ENCODE data around the gene TDRD9. TPM values are rescaled to one million over a fixed set of nuclear protein-coding genes. Genes with fewer than 3 reads are reported as not detected.

Gene TDRD9
- total RNA-seq, 1 donor from 2014 or later: 4.8 TPM

DNA sequence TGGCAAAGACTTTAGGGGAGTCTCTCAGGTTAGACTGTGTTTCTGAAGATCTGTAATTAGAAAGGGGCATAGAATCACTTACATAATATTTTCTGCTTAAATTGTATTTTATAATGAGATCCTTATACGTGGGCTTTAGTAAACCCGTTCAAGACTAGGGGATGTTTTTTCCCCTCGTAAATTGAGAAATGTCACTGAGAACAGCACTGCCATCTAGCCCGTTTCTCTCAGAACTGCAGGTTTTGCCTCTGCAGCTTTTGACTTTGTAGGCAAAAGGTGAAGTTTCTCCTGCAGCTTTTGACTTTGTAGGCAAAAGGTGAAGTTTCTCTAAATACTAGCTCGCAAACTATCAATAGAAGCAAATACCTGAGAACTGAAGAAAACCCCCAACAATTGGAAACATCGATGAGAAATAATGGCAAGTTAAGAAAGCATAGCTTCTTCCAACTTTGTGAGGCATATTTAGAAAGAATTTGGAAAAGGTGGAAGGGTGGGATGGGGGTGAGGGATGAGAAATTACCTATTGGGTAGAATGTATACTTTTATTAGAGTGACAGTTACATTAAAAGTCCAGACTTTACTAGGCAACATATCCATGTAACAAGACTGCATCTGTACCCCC lies 147.4 kb downstream of the TDRD9 start:
- peak; percentile 61 for TF ChIP-seq CTCF (IDR thresholded peaks at IDR 0.05; ENCODE audit: borderline replicate concordance)
- no peaks in the 10 kb centered on the region for H3K4me1 ChIP-seq
- H3K36me3 ChIP-seq: no peaks in the 10 kb centered on the region
- intact Hi-C loops (cut with micrococcal nuclease): no loop called here
- peaks cover 11% of the 10 kb centered on the region for H3K9me3 ChIP-seq (replicated peaks)
- peaks cover 35% of the 10 kb centered on the region for H3K27me3 ChIP-seq (ENCODE audit: low read depth)
- DNase-seq: no peak
- H3K4me3 ChIP-seq: no peak overlapping the region
- no peak overlapping the region for H3K27ac ChIP-seq (replicated peaks)

- Histone ChIP-seq H3K4me1 (no peaks in the 10 kb centered on the region), H3K36me3 (no peaks in the 10 kb centered on the region), H3K27me3 (ENCODE audit: low read depth) (peaks cover 33% of the 10 kb centered on the region), H3K9me3 (replicated peaks) (peaks cover 11% of the 10 kb centered on the region), H3K4me3 (no peak overlapping the region), H3K27ac (replicated peaks) (no peak overlapping the region)
- TF ChIP-seq CTCF (IDR thresholded peaks at IDR 0.05; ENCODE audit: borderline replicate concordance): no peak
- DNase-seq: no peak
- intact Hi-C loops (cut with micrococcal nuclease): no loop called here
These were observed 148.5 kb downstream of the TDRD9 start for GRCh38 chr14:104076743-104077142.

DNA sequence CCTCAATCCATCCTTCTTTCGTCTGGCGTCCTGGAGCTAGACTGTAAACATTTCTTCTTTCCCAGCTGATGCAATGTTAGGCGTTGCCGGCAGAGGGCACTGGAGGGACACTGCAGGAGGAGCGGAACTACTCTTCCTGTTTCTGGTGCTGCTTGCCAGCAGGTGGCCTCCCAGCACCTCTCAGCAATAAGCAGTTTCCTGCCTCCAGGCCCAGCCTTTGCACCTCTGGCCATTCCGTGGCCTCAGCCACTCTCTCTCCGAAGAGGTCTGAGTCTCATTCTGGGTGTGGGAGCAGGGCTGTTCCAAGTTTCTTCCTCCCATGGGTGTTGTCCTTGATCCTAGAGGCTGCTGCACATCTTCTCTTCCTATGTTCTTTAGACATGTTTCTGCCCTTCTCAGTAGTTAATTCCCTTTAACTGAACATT lies 149.8 kb downstream of the TDRD9 start:
- H3K9me3 ChIP-seq (replicated peaks): peaks cover 10% of the 10 kb centered on the region
- DNase-seq: peak; percentile 83
- H3K4me3 ChIP-seq: no peak overlapping the region
- peak; percentile 100 for TF ChIP-seq CTCF (IDR thresholded peaks at IDR 0.05; ENCODE audit: borderline replicate concordance)
- no peaks in the 10 kb centered on the region for H3K36me3 ChIP-seq
- H3K27ac ChIP-seq (replicated peaks): no peak overlapping the region
- intact Hi-C loops (cut with micrococcal nuclease): no loop called here
- peaks cover 31% of the 10 kb centered on the region for H3K27me3 ChIP-seq (ENCODE audit: low read depth)
- peaks cover 9% of the 10 kb centered on the region for H3K4me1 ChIP-seq

DNA sequence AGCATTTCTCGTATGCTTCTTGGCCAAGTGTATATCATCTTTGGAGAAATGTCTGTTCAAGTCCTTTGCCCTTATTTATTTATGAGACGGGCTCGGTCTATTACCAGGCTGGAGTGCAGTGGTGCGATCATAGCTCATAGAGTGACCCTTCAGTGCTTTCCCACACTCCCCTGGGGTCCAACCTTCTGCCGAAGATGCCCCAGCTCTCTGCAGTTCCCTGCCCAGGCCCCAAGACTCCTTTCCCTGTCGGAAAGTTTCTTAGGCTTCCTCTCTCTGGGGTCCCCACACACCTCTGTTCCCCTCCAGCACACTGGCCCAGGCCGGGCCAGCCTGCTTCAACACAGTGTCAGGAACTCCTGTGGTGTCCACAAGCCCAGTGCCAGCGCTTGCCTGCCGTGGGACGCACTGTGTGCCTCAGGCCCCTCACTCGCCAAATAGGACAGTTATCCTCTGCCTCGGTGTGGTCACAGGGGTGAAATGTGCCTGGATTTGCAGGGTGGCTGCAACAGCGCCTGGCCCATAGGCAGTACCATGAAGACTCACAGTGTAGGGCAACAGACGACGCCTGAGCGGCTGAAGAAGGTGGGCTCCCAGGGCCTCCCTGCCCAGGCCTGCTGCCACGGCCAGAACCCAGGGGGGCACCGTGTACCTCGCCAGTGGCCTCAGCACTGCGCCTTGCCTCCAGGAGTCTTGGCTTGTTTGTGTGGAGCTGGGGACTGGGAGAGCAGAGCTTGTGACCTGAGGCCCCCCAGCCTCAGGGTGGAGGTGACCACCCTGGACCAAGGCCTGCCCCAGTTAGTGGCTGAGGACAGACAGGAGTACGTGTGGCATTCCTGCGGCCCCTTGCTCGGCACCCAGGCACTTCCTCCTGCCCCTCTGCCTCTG lies 152.4 kb downstream of the TDRD9 start:
- H3K9me3 ChIP-seq (replicated peaks): no peaks in the 10 kb centered on the region
- H3K36me3 ChIP-seq: no peaks in the 10 kb centered on the region
- H3K27ac ChIP-seq (replicated peaks): no peak overlapping the region
- H3K27me3 ChIP-seq (ENCODE audit: low read depth): peaks cover 37% of the 10 kb centered on the region
- DNase-seq: no peak
- TF ChIP-seq CTCF (IDR thresholded peaks at IDR 0.05; ENCODE audit: borderline replicate concordance): no peak
- intact Hi-C loops (cut with micrococcal nuclease): no loop called here
- H3K4me3 ChIP-seq: no peak overlapping the region
- H3K4me1 ChIP-seq: peaks cover 32% of the 10 kb centered on the region

DNA sequence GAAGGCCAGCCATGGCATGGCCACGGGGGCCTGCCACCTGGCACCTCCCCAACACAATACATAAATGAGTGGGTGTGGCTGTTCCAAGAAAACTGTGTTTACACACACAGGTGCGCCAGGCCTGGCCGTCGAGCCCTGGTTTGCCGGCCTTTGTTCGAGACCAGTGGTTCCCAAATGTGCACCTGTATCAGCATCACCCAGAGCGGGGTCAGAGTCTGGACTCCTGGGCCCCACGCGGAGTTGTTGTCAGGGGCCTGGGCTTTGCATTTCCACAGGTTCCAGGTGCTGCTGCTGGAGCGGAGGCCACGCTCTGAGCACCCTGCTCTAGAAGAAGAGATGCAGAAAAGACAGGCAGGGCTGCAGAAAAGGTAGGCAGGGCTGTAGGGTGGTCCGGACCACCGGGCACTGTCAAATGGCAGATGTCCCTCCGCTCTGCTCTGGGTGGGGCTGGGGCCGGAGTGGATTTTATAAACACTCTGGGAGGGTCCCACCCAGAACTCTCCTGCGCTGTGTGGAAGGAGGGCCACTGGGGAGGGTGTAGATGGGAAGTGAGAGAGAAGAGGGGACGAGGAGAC lies 153.1 kb downstream of the TDRD9 start:
- TF ChIP-seq CTCF (IDR thresholded peaks at IDR 0.05; ENCODE audit: borderline replicate concordance): no peak
- Histone ChIP-seq H3K27ac (replicated peaks) (no peak overlapping the region), H3K27me3 (ENCODE audit: low read depth) (peaks cover 44% of the 10 kb centered on the region), H3K4me1 (peaks cover 40% of the 10 kb centered on the region), H3K9me3 (replicated peaks) (no peaks in the 10 kb centered on the region), H3K36me3 (no peaks in the 10 kb centered on the region), H3K4me3 (no peak overlapping the region)
- intact Hi-C loops (cut with micrococcal nuclease): no loop called here
- DNase-seq: no peak
